Medulla oblongata (tissue), 1 donor: Measurements from ENCODE around the gene RYR2.

Source experiments
- DNase-seq: peaks from one replicate; pipeline ENCODE4 v3.0.0-alpha.2; 2015; ENCODE audit errors: extremely low spot score

Gene RYR2

DNA sequence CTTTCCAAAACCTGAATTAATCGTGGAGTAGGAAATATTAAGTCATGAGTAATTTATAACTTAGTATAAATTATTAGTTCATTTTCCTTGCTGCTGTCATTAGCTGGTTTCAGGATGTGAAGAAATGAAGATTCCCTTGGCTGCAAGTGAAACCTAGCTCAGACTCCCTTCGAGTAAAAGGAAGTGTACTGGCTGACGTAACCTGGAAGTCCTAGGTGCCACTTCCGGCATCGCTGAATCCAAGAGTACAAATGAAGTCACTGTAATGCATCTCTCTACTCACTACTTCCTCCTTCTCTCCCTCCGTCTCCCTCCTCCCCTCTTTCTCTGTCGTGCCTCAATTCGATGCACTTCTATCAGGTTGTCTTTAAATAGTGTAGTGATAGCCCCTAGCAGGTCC is 820.0 kb downstream of the RYR2 start:
- no peak for DNase-seq

DNA sequence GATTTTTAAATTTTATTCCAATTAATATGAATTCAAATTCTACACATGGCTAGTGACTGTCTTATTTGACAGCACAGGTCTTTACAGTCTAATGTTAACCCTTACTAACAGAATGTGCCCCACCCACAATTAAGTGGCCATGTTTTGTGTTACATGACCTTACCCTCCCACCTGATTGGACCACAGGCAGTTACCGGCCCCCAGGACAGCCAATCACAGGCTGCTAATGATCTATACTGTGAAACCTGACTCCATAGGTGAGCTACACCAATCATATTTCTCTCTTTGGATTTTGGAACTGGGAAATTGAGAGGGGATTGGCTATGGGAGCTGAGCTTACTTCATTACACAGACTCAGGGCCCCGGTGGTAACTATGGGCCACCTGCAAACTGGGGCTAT is 821.2 kb downstream of the RYR2 start:
- no peak for DNase-seq

DNA sequence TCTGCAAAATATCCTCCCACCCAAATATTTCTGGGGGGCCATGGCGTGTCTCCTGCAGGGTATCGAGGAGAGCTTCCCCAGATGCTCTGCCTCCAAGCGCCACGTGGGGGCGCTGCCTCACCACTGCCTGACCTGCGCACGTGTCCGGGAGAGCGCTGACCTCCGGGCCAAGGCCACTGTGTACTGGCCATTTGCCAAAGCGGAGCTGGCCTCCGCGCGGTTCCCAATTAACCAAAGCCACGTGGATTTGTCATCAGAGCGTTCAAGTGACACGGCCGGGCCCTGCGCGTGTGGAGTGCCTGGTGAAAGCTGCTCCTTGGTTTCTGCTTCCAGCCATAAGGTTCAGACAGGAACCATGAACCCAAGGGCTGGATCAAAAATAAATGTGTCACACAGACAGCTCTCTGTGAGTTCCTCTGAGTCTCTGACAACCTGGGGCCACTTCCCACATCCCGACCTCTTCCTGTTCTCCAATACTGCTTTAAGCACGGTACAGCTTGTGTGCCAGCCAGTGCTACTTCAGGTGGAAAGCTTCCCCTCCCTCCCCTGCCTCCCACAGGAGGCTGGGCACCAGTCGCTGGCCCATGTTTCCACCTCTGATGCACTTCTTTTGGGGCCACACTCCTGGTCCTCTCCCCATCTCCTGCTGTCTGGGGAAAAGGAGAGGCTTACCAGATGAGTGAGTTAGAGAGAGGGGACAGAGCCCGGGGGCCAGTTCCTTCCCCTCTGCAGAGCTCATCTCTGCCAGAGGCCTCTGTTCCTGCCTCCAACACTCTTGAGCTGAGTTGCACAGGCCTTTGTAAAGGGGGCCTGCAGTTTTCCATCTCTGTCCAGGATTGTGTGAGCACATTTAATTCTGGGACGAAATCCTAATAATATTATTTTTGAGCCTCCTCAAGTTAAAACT is 822.6 kb downstream of the RYR2 start:
- DNase-seq = peak; percentile 68

DNA sequence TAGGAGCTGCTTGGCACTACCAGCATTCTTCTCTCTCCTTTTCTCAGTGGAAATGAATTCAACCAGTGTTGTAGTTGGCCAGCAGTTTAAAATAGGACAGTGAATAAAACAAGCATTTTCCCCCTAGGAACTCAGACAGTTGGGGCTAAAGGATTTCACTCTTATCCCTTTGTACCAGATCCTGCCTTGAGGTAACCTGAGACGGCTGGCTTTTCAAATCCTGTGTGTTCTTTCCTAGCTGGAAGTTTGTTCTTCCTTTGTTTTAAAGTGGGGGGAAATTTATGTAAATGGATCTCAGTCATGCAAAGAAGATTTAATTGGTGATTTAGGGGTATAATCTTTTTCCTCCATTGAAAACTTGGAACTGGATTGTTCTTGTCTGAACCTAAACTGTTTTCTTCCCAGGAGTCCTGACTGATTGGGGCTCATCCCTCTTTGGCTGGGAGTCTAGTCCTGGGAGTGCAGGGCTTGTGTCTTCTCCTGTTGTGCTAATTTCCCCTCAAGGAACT is 825.5 kb downstream of the RYR2 start:
- DNase-seq = no peak

DNA sequence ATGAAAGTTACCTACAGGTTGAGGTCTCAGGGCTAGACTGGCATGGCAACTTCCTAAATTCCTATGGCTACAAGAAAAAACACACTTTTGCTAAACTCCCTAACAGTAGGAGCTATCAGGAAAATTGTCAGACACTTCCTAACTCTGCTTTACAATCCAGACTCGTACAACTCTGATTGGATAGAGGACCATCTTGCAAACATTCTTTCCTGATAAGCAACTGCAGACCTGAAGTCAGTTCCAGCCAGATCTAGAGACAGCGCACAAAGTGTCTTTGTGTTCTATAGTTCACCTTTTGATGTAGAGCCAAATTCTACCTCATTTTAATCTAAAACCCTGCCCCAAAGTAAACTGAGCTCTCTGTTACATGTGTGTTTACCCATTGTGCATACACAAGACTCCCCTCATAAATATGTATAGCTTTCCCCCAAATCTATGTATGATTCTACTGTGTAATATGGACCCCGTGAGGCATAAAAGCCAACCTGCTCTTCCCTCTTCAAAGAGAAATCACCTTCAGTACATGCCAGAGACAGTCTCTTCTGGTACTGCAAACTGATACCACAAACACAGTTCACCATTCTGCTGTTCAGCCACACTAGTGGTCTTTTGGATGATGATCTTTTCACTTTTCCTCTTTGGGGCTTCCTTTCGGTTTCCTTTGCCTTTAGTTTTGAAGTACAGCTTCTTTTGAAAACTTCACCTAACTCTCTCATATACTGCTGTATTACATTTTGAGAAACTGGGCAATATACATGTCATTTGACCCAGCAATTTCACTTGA is 827.0 kb downstream of the RYR2 start:
- DNase-seq = no peak

DNA sequence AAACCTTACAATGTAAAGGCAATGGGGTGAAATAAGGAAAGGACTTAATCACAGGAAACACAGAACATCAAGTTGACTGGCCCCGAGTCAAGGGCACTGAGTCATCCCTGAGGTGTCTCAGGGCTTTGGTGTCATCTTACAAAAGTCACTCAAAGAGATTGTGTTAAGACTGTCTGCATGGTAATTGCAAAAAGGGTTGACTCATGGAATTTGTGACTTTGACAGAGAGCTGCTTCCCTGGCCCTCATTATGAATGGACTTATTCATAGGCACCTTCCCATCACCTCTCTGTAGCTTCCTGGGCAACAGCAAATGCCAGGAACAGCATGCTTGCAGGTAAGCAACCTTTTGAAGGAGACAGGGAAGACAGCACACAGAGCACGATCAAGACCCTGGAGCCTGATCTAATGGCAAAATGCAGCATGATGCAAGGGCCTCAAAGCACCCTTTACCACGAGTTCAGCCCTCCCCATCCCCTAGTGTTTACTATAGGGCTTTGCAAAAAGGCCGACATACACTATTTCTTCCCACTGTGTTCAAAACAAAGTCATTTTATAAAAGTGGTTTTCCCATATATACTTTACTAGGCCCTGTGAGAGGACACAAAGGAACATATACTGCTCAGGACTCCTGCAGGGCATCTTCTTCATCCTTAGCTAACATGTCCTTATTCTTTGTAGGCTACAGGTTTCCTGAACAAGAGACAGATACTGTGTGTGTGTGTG is 831.7 kb downstream of the RYR2 start:
- DNase-seq = no peak

DNA sequence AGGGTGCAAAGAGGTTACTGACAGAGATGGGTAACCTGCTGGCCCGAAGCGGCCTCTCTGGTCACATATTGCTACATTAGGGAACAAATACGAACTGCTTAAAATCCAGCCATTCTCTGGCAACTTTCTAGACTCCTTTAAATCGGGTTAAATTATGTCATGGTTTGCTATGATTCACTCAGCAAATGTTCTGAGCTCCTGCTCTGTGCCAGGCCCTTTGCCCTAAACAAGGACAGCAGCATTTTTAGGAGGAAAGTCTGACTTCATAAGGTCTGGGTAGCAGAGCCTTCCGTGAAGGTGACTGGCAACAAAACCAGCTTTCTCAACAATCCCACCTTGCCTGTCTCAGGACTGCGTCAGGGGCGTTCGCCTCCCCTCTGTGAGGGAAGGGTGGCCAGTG is 833.3 kb downstream of the RYR2 start:
- no peak for DNase-seq

DNA sequence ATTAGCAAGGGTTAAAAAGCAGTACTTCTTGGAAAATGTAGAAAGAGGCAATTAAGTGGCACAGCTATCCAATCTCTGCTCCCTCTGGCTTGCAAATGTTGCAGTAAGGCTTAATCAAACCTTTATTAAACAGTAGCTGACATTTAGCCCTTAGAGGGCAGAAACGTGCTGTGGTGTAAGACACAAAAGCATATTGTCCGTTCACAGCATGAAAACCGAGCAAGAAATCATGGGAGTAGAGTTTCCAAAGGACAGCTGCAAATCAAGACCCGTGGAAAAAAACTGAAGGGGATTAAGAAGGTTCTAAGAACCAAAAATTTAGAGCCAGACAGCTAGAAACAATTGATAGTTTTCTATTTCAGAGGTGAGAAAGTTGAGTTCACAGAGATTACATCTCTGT is 835.6 kb downstream of the RYR2 start:
- peak; percentile 35 for DNase-seq

DNA sequence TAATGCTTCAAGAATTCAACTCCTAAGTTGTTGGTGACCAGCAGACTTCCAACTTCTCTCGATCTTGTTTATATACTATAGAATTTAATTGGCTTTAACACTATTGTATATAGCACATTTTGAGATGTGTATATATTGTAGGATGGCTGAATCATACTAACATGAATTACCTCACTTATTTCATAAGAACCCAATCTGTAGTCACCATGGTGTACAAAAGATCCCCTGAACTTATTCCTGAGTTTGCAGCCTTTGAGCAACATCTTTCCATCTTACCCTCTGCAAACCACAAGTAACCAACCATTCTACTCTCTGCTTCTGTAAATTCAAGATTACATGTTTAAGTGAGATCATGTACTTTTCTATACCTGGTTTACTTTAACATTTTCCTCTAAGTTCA is 836.4 kb downstream of the RYR2 start:
- DNase-seq = no peak

DNA sequence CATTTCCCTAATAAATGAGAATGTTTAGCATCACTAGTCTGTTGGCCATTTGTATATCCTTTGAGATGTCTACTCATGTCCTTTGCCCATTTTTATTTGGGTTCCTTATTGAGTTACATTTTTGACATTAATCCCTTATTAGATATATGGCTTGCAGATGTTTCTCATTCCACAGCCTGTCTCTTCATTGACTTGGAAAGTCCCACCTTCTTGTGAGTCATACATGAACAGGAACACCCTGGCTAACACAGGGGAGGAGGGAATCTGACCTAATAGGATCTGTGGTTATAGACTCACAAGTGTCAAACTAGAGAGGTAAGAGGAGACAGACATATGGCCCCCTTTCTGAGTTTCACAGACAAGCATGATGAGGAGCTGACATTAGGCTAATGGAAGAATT is 837.2 kb downstream of the RYR2 start:
- no peak for DNase-seq
